Parathyroid adenoma (tissue), 2 donors: ENCODE results near the gene INS.

Experiments
- H2AFZ ChIP-seq: fragments of 300-600 bp; sonication (generic); one replicate; pipeline ENCODE4 v1.7.0; 2017; ENCODE audit warnings: antibody characterized with exemption, mild to moderate bottlenecking
- H3K27ac ChIP-seq: fragments of 300-600 bp; sonication (generic); one replicate; pipeline ENCODE4 v1.7.0; 2017
- H3K27me3 ChIP-seq: fragments of 300-600 bp; sonication (generic); one replicate; pipeline ENCODE4 v1.7.0; 2017; ENCODE audit warnings: low read length; ENCODE audit not compliant: control insufficient read depth, insufficient read depth
- H3K36me3 ChIP-seq: fragments of 300-600 bp; sonication (generic); one replicate; pipeline ENCODE4 v1.7.0; 2017; ENCODE audit warnings: low read length; ENCODE audit not compliant: control insufficient read depth, insufficient read depth
- H3K4me1 ChIP-seq: fragments of 300-600 bp; sonication (generic); one replicate; pipeline ENCODE4 v1.7.0; 2017; ENCODE audit warnings: control low read depth
- H3K4me2 ChIP-seq: fragments of 300-600 bp; sonication (generic); one replicate; pipeline ENCODE4 v1.7.0; 2017; ENCODE audit warnings: low read length
- H3K4me3 ChIP-seq: fragments of 300-600 bp; sonication (generic); one replicate; pipeline ENCODE4 v1.7.0; 2017; ENCODE audit warnings: low read depth, low read length
- H3K79me2 ChIP-seq: fragments of 300-600 bp; sonication (generic); one replicate; pipeline ENCODE4 v1.7.0; 2017; ENCODE audit warnings: control low read depth
- H3K9ac ChIP-seq: fragments of 300-600 bp; sonication (generic); one replicate; pipeline ENCODE4 v1.7.0; 2017; ENCODE audit warnings: mild to moderate bottlenecking
- H3K9me3 ChIP-seq: fragments of 300-600 bp; sonication (generic); one replicate; pipeline ENCODE4 v1.7.0; 2017; ENCODE audit warnings: low read length; ENCODE audit not compliant: control insufficient read depth
- CTCF ChIP-seq: fragments of 300-600 bp; sonication (generic); IDR thresholded peaks from one replicate; pipeline ENCODE4 v1.7.0; 2017; ENCODE audit warnings: antibody characterized with exemption, mild to moderate bottlenecking
- donor health status: primary hyperparathyroidism.

Gene INS

GRCh38 chr11:2143799-2144543, 17.0 kb downstream of the INS start:
- Histone ChIP-seq H3K4me2 (no peak overlapping the region), H2AFZ (no peak overlapping the region), H3K9me3 (no peaks in the 10 kb centered on the region), H3K27me3 (no peaks in the 10 kb centered on the region), H3K4me3 (no peak overlapping the region), H3K27ac (no peak overlapping the region), H3K9ac (no peak overlapping the region), H3K4me1 (no peaks in the 10 kb centered on the region), H3K79me2 (no peaks in the 10 kb centered on the region), H3K36me3 (no peaks in the 10 kb centered on the region)
- TF ChIP-seq CTCF: no peak

GRCh38 chr11:2143477-2143798, 17.6 kb downstream of the INS start:
- Histone ChIP-seq H3K4me2 (no peak overlapping the region), H3K9me3 (no peaks in the 10 kb centered on the region), H3K27ac (no peak overlapping the region), H3K79me2 (no peaks in the 10 kb centered on the region), H3K9ac (no peak overlapping the region), H2AFZ (no peak overlapping the region), H3K4me3 (no peak overlapping the region), H3K27me3 (no peaks in the 10 kb centered on the region), H3K4me1 (no peaks in the 10 kb centered on the region), H3K36me3 (no peaks in the 10 kb centered on the region)
- TF ChIP-seq CTCF: no peak

GRCh38 chr11:2142762-2143202, 18.2 kb downstream of the INS start:
- no peak for TF ChIP-seq CTCF
- no peak overlapping the region for H3K27ac ChIP-seq
- H3K9ac ChIP-seq: no peak overlapping the region
- no peak overlapping the region for H3K4me3 ChIP-seq
- H3K4me2 ChIP-seq: no peak overlapping the region
- no peaks in the 10 kb centered on the region for H3K9me3 ChIP-seq
- no peaks in the 10 kb centered on the region for H3K79me2 ChIP-seq
- H3K36me3 ChIP-seq: no peaks in the 10 kb centered on the region
- H3K27me3 ChIP-seq: no peaks in the 10 kb centered on the region
- no peak overlapping the region for H2AFZ ChIP-seq
- no peaks in the 10 kb centered on the region for H3K4me1 ChIP-seq

GRCh38 chr11:2142300-2142759, 18.7 kb downstream of the INS start:
- H3K27ac ChIP-seq: no peak overlapping the region
- H3K4me1 ChIP-seq: no peaks in the 10 kb centered on the region
- TF ChIP-seq CTCF: no peak
- H3K79me2 ChIP-seq: no peaks in the 10 kb centered on the region
- no peaks in the 10 kb centered on the region for H3K36me3 ChIP-seq
- no peak overlapping the region for H3K9ac ChIP-seq
- H3K4me3 ChIP-seq: no peak overlapping the region
- no peak overlapping the region for H2AFZ ChIP-seq
- no peaks in the 10 kb centered on the region for H3K27me3 ChIP-seq
- H3K9me3 ChIP-seq: no peaks in the 10 kb centered on the region
- no peak overlapping the region for H3K4me2 ChIP-seq
